ENCODE results near the gene PHYKPL. TPM values are rescaled to one million over a fixed set of nuclear protein-coding genes. Genes with fewer than 3 reads are reported as not detected.
"Not testable (repeated sequence)": the region's sequence is repeated elsewhere in the genome, so short reads cannot be mapped to it uniquely, and the experiment has no call there.

The PHYKPL gene
- total RNA-seq, 1 donor from 2014 or later: 28.4 TPM

- no peak for DNase-seq (ENCODE audit: low read depth in 2 of 2)
Measured at GRCh38 chr5:178265746-178266145, 33.1 kb upstream of the PHYKPL start.

- no peak for DNase-seq (ENCODE audit: low read depth in 2 of 2)
Measured at GRCh38 chr5:178264044-178264443, 31.4 kb upstream of the PHYKPL start.

GRCh38 chr5:178261666-178262600 lies 29.3 kb upstream of the PHYKPL start:
- no peak for DNase-seq (ENCODE audit: low read depth in 2 of 2)

GRCh38 chr5:178259623-178260536 lies 27.3 kb upstream of the PHYKPL start:
- no peak for DNase-seq (ENCODE audit: low read depth in 2 of 2)

GRCh38 chr5:178257650-178258049 lies 25.0 kb upstream of the PHYKPL start:
- DNase-seq (ENCODE audit: low read depth in 2 of 2): no peak

GRCh38 chr5:178256746-178257145 lies 24.1 kb upstream of the PHYKPL start:
- DNase-seq (ENCODE audit: low read depth in 2 of 2): no peak

GRCh38 chr5:178253632-178254031 lies 21.0 kb upstream of the PHYKPL start:
- DNase-seq (ENCODE audit: low read depth in 2 of 2): not testable (repeated sequence)

- DNase-seq (ENCODE audit: low read depth in 2 of 2): no peak
Measured at GRCh38 chr5:178252258-178252657, 19.7 kb upstream of the PHYKPL start.

- DNase-seq (ENCODE audit: low read depth in 2 of 2): no peak
Measured at GRCh38 chr5:178250263-178250662, 17.7 kb upstream of the PHYKPL start.

GRCh38 chr5:178249191-178249989 lies 16.8 kb upstream of the PHYKPL start:
- no peak for DNase-seq (ENCODE audit: low read depth in 2 of 2)

GRCh38 chr5:178248750-178249149 lies 16.1 kb upstream of the PHYKPL start:
- no peak for DNase-seq (ENCODE audit: low read depth in 2 of 2)

- no peak for DNase-seq (ENCODE audit: low read depth in 2 of 2)
Measured at GRCh38 chr5:178247481-178248456, 15.2 kb upstream of the PHYKPL start.

GRCh38 chr5:178246624-178247279 lies 14.2 kb upstream of the PHYKPL start:
- no peak for DNase-seq (ENCODE audit: low read depth in 2 of 2)

GRCh38 chr5:178245389-178245788 lies 12.8 kb upstream of the PHYKPL start:
- no peak for DNase-seq (ENCODE audit: low read depth in 2 of 2)

- no peak for DNase-seq (ENCODE audit: low read depth in 2 of 2)
Measured at GRCh38 chr5:178244576-178244975, 12.0 kb upstream of the PHYKPL start.

- DNase-seq (ENCODE audit: low read depth in 2 of 2): no peak
Measured at GRCh38 chr5:178242416-178242815, 9.8 kb upstream of the PHYKPL start.

GRCh38 chr5:178241688-178242231 lies 9.2 kb upstream of the PHYKPL start:
- no peak for DNase-seq (ENCODE audit: low read depth in 2 of 2)

- peak; percentile 23 to 55 for DNase-seq (ENCODE audit: low read depth in 2 of 2)
Measured at GRCh38 chr5:178241231-178241663, 8.6 kb upstream of the PHYKPL start.

GRCh38 chr5:178240766-178241165 lies 8.2 kb upstream of the PHYKPL start:
- no peak for DNase-seq (ENCODE audit: low read depth in 2 of 2)
